GM12865 (cell line): Measurements from ENCODE around the gene NRCAM.
"Not testable (repeated sequence)": the region's sequence is repeated elsewhere in the genome, so short reads cannot be mapped to it uniquely, and the experiment has no call there.

Experiments used
- DNase-seq: peaks from one replicate; pipeline ENCODE4 v3.0.0; 2010; ENCODE audit warnings: low read depth
- H3K4me3 ChIP-seq: 2 replicates; pipeline ENCODE4 v1.5.1; 2011; ENCODE audit warnings: mild to moderate bottlenecking, low read depth, low read length, control low read depth
- TF ChIP-seq, protein P1 (sequence below): IDR thresholded peaks from 2 replicates; pipeline ENCODE4 v1.5.1; 2011; ENCODE audit warnings: low read length, control low read depth, low read depth, inconsistent platforms; ENCODE audit not compliant: insufficient read depth; ENCODE audit errors: missing control alignments

NRCAM gene

DNA sequence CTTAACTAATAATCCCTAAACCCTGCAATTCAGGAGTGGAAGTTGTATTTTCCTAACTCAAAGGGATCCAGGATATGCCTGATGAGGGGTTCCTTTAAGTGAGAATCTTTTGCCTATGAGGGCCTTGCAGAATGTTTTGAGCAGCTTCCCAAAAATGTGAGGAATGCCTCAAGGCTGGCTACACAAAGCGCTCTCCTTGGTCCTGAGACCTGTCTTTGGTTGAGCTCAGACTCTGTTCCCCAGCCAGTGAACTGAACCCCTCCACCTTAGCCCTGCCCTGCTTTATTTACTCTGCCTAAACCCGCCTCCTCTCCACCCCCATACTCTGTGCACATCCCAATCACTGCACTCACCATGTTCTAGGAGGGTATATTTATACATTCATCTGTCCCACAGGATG, 108.6 kb downstream of the NRCAM start:
- no peak overlapping the region for H3K4me3 ChIP-seq
- no peak for DNase-seq
- TF ChIP-seq, protein P1, sequence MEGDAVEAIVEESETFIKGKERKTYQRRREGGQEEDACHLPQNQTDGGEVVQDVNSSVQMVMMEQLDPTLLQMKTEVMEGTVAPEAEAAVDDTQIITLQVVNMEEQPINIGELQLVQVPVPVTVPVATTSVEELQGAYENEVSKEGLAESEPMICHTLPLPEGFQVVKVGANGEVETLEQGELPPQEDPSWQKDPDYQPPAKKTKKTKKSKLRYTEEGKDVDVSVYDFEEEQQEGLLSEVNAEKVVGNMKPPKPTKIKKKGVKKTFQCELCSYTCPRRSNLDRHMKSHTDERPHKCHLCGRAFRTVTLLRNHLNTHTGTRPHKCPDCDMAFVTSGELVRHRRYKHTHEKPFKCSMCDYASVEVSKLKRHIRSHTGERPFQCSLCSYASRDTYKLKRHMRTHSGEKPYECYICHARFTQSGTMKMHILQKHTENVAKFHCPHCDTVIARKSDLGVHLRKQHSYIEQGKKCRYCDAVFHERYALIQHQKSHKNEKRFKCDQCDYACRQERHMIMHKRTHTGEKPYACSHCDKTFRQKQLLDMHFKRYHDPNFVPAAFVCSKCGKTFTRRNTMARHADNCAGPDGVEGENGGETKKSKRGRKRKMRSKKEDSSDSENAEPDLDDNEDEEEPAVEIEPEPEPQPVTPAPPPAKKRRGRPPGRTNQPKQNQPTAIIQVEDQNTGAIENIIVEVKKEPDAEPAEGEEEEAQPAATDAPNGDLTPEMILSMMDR, result no peak

DNA sequence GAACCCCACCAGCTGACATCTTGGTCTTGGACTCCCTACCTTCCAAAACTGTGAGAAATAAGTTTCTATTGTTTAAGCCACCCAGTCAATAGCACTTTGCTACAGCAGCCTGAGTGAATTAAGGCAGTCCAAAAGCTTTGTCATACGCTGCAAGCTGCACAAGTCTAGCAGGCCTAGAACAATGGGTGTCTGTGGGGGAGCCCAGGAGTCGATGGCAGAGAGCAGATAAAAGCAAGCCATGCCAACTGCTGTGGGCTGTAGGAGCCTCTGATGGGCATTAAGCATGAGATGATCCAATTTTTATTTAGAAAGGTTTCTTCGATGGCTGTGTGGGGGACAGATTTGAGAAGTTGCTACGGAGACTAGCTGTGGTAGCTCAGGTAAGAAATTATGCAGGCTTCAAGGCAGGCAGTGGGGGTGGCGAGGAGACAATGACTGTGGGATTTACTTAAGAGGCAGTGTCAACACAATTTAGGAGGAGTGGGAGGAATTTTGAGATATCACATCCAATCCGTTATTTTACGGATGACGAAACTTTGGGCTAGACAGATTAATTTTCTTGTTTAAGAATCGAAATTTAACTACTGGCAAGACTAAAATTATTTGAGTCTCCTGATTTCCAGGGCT, 110.4 kb downstream of the NRCAM start:
- DNase-seq, result no peak
- H3K4me3 ChIP-seq, result no peak overlapping the region
- TF ChIP-seq, protein P1, result no peak

GRCh38 chr7:108340856-108341411, 115.3 kb downstream of the NRCAM start:
- no peak for DNase-seq
- H3K4me3 ChIP-seq, result no peak overlapping the region
- TF ChIP-seq, protein P1, result no peak

GRCh38 chr7:108340406-108340805, 115.8 kb downstream of the NRCAM start:
- H3K4me3 ChIP-seq, result not testable (repeated sequence)

GRCh38 chr7:108335269-108335918, 120.8 kb downstream of the NRCAM start:
- TF ChIP-seq, protein P1, result no peak
- H3K4me3 ChIP-seq, result no peak overlapping the region
- DNase-seq, result no peak

More at GRCh38 chr7:108340406-108340805, 115.8 kb downstream of the NRCAM start:
- not testable (repeated sequence) for DNase-seq

DNA sequence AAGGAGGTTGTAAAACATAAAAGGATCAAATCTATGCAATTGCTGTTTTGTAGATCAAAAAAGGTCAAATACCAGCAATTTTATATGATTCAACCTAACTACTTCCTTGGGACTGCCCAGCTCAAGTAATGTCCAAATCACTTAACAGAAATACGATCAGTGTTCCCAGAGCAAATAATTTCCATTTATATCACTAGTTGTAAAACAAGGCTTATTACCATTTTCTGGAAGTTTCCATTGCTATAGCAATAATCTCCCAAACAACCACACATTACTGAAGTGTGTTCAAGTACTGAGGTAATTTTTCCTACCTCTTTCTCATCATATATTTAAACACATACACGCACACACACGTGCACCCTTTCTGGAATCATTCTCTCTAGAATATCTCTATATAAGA, 123.3 kb downstream of the NRCAM start:
- no peak overlapping the region for H3K4me3 ChIP-seq
- TF ChIP-seq, protein P1, result no peak
- DNase-seq, result no peak

DNA sequence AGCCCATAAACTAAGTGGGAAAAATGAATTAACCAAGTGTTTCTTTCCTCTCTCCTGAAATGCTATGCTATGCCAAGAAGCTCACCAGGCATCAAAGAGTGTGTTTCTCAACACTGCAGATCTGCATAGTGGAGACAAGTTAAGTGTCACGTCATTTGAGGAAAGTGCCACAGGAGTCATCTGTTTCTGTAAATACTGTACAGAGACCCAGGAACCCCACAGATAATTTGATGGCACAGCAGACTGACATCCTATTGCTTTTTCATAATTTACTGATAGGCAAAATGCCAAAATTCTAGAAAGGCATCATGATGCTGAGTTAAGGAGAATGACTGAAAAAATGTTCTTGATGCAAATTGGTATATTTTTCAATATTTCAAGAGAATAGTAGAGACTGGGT, 124.3 kb downstream of the NRCAM start:
- no peak overlapping the region for H3K4me3 ChIP-seq
- TF ChIP-seq, protein P1, result no peak
- DNase-seq, result no peak
